ENCODE measurements around the gene MAP2K5. TPM values are rescaled to one million over a fixed set of nuclear protein-coding genes. Genes with fewer than 3 reads are reported as not detected.

The MAP2K5 gene
- total RNA-seq, 2 donors from 2014 or later: 20.0 to 23.9 TPM

DNA sequence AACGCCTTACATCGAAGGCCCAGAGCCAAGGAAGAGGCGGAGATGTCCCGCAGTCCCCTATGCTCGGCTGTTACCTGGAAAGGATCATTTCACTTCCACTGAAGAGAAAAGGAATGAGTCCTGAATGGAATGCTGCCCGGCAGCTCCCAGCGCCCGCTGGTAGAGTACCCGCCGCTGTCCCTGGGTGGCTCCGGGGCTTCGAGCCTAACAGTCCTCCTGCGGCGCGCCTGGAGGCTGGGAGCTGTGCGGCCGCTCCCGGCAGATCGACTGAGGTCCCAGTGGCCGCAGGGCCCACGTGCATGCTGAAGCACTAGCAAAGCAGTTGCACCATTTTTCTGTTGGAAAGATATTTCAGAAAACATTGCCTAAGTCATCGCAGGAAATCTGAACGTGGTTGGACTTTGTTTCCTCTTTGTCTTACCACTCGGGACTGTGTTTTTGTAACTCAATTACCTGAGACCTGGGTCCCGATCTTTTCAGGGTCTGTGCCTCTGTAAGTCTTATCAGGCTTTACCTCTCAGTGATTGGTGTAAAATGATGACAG is 296.4 kb downstream of the MAP2K5 start:
- ATAC-seq (no peak), DNase-seq (ENCODE audit: low spot score in 2 of 2) (no peak)
- peaks cover 0 to 13% of the 10 kb centered on the region in 2 donors for H3K36me3 Mint-ChIP-seq
- H3K9me3 Mint-ChIP-seq: no peaks in the 10 kb centered on the region
- H3K27ac Mint-ChIP-seq: peak overlapping the region in 1 of 2 donors; percentile 98

DNA sequence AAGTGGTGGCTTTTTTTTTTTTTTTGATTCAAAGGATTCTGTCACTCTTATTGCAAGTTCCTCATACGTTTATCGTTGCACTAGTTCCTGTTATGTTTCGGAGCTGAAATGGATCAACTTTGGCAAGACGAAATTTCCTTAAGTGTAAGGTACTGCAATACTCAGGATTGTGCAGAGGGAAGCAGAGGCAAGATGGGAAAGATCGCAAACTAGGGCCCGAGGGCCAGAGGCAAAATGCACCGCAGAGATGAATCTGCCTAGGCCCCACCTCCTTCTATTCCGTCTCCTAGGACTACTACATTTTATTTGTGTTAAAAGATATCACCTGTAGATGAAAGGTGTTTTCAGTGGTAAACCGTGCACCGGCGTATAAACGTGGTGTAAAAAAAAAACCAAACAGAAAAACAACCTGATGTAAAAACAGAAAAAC is 297.0 kb downstream of the MAP2K5 start:
- DNase-seq (ENCODE audit: low spot score in 2 of 2) (peak in 1 of 2 donors; percentile 22), ATAC-seq (peak; percentile 23 to 48)
- Mint-ChIP-seq H3K27ac (peak overlapping the region; percentile 98), H3K9me3 (no peaks in the 10 kb centered on the region), H3K36me3 (peaks cover 0 to 13% of the 10 kb centered on the region in 2 donors)

DNA sequence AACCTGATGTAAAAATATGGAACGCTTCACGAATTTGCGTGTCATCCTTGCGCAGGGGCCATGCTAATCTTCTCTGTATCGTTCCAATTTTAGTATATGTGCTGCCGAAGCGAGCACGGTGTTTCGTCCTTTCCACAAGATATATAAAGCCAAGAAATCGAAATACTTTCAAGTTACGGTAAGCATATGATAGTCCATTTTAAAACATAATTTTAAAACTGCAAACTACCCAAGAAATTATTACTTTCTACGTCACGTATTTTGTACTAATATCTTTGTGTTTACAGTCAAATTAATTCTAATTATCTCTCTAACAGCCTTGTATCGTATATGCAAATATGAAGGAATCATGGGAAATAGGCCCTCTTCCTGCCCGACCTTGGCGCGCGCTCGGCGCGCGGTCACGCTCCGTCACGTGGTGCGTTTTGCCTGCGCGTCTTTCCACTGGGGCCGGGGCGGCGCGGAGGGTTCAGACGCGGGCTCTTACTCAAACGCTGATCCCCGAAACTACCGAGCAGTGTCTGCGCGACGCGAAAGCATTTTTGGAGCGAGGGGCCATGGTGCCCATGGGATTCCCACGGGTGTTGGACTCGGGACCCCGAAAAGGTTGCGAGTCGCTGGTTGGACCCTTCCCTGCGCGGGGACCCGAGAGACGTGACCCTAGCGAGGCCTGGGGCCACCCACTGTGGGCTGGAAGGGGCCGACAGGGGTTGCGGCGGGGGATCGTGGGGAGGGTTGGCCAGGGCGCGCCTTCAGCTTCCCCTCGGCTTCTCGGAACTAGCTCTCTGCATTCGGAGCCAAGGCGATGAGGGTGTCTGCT is 297.6 kb downstream of the MAP2K5 start, which contains the start of gene RNU6-1:
Gene RNU6-1, minus strand, starts transcription at position 117 of the 820 bp plus-strand sequence.
- peak; percentile 90 for ATAC-seq
- H3K9me3 Mint-ChIP-seq: no peaks in the 10 kb centered on the region
- H3K27ac Mint-ChIP-seq: peak within 1 kb of the TSS; percentile 98
- H3K36me3 Mint-ChIP-seq: peaks cover 0 to 9% of the 10 kb centered on the region in 2 donors
- DNase-seq (ENCODE audit: low spot score in 2 of 2): peak; percentile 94 to 95

DNA sequence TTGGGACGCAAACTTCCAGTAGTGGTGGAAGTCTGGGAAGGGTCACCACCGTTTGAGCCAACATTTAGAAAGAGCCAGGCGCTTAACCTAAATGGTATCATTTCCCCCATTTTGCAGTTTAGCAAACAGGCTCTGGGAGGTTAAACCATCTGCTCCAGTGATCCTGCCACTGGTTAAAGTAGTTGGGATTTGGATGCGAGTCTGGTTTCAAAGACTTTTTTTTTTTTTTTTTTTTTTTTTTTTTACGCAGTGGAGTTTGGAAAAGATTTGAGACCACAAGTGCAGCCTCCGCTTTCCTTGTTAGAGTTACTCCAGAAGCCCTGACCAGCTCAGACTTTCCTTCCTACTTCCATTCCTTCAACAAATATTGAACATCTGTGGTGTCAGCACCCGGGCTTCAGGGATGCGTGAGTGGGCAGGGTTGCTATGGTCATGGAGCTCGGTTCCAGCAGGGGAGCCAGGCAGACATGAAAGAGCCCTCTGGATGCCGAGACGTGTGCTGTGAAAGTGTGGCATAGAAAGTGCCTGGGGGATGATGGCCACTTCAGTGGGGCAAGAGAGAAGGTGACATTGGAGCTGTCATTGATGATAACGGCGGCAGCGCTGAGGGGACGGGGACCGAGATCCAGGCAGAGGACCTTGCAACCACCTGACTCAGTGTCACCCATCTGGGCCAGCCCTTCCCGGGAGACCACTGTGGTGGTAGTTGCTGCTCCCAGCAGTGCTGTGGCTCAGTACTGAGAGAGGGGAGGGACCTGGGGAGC is 298.4 kb downstream of the MAP2K5 start:
- DNase-seq (ENCODE audit: low spot score in 2 of 2) (no peak), ATAC-seq (peak in 1 of 2 donors; percentile 28)
- H3K27ac Mint-ChIP-seq: peak overlapping the region; percentile 98
- H3K36me3 Mint-ChIP-seq: peaks cover 0 to 7% of the 10 kb centered on the region in 2 donors
- no peaks in the 10 kb centered on the region for H3K9me3 Mint-ChIP-seq

DNA sequence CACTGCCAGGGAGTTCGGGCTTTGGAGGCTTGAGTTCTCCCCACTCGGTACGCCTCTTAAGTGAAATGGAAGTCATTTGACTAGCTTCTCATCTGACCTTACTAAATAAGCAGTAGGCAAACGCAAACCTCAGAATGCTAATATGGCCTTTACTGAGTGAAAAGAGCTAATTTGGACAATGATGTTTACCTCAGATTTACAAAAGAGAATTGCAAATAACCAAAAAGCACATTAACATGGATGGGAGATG is 298.9 kb downstream of the MAP2K5 start:
- H3K9me3 Mint-ChIP-seq: no peaks in the 10 kb centered on the region
- DNase-seq (ENCODE audit: low spot score in 2 of 2) (no peak), ATAC-seq (no peak)
- peaks cover 0 to 7% of the 10 kb centered on the region in 2 donors for H3K36me3 Mint-ChIP-seq
- H3K27ac Mint-ChIP-seq: peak overlapping the region in 1 of 2 donors; percentile 98

DNA sequence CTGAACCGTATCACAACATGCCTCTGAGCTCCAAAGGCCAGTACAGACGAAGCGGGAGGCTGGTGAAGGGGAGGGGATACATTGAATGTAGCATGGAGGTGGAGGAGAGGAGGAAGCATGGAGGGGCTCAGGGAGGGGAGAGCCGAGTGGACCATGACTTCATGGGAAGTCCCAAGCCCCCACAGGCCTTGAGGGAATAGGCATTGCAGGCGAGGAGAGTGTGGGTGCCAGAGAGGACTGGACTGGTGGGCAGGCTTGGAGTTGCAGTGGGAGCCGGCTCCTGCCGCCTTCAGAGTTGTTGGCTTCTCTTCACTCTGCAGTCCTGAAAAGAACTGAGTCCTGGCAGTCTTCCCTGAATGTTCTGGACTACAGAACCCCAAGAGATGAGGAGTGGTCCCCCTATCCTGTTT is 300.6 kb downstream of the MAP2K5 start:
- DNase-seq (ENCODE audit: low spot score in 2 of 2): no peak
- Mint-ChIP-seq H3K27ac (peak overlapping the region in 1 of 2 donors; percentile 57), H3K36me3 (peaks cover 0 to 7% of the 10 kb centered on the region in 2 donors), H3K9me3 (no peaks in the 10 kb centered on the region)
- ATAC-seq: no peak

DNA sequence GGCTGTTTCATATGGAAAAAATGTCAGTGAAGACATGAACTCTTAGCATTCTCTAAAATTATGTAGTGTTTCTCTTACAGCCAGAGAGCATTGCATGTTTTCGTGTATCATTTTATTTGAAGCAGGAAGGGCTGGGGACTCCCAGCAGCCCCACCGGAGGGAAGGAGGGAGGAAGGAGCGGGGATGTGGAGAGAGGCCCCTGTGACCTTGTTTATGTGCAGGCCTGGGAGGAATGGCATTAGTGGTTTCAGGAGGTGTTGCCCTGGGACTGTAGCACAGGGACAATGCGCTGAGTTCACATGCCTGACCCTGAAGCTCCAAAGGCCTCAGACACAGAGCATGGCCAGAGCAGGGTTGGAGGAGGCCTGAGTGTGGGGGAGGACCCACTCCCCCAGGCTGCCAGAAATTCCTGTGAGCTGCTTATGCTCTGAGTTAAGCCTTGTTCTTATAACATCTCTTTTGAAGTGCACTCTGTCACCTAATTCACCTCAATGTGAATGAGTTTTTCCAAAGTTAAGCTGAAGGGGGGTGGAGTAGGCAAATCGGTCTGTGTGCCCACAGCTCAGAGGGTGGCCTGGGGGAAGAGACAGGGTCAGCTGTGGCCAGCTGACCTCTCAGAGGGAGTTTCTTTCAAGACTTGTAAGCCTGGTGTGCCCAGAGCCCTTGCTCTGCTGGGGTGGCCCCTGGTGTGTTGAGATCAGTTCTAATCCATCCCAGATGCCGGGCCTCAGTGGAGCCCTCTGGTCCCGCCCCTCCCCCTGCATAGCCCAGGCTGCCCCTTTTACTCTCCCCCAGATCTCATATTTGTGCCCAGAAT is 301.3 kb downstream of the MAP2K5 start:
- ATAC-seq (no peak), DNase-seq (ENCODE audit: low spot score in 2 of 2) (no peak)
- H3K27ac Mint-ChIP-seq: no peak overlapping the region
- H3K9me3 Mint-ChIP-seq: no peaks in the 10 kb centered on the region
- H3K36me3 Mint-ChIP-seq: peaks cover 0 to 7% of the 10 kb centered on the region in 2 donors

DNA sequence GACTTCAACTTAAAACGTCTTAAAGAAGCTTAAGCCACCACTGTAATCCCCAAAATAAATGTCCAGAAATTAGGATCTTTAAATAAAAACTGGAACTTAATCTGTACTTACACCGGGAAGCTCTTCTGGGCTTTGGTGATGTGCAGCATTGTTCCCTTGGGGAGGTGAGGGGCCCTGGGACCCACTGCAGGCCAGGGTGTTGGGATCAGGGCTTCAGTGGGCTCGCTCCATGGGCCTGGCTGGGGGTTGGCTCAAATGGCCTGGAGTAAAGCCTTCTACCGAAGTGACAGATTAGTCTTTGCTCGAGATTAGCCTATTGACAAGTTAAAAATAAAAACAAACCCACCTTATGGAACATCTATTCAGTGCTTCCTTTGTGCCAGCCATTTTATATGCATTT is 303.5 kb downstream of the MAP2K5 start:
- no peak overlapping the region for H3K27ac Mint-ChIP-seq
- no peaks in the 10 kb centered on the region for H3K9me3 Mint-ChIP-seq
- no peaks in the 10 kb centered on the region for H3K36me3 Mint-ChIP-seq
- ATAC-seq (no peak), DNase-seq (ENCODE audit: low spot score in 2 of 2) (no peak)

DNA sequence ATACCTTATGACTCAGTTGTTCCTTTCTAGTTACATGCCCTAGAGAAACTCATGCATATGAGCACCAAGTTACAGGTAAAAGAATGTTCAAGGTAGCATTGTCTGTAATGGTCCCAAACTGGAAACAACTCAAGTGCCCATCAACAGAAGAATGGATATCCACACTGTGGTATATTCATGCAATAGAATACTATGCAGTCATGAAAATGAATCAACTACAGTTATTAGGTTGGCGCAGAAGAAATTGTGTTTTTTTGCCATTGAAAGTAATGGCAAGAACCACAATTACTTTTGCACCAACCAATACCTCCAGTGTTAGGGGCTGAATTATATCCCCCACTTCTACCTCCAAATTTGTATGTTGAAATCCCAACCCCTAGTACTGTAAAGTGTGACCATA is 307.0 kb downstream of the MAP2K5 start:
- H3K27ac Mint-ChIP-seq: no peak overlapping the region
- no peak for DNase-seq (ENCODE audit: low spot score in 2 of 2)

DNA sequence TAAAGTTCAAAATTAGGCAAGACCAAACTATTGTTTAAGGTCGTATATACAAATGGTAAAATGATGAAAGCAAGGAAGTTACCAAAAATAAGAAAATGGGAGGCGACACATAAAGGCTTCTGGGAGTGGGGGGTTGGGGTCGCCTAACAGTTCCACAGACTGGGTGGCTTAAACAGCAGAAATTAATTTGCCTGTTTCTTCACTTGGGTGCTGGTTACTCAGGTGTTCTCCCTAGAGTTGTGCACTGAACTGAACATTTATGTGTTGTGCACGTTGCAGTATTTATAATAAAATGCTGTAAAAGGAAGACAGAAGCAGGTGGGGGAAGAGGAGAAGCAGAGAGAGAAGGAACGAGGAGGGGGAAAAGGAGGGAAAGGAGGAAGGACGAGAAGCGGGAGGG is 307.8 kb downstream of the MAP2K5 start:
- DNase-seq (ENCODE audit: low spot score in 2 of 2) (no peak), ATAC-seq (no peak)
- Mint-ChIP-seq H3K36me3 (no peaks in the 10 kb centered on the region), H3K9me3 (no peaks in the 10 kb centered on the region), H3K27ac (no peak overlapping the region)

More for the DNA sequence above, 307.0 kb downstream of the MAP2K5 start:
- Mint-ChIP-seq H3K36me3 (no peaks in the 10 kb centered on the region), H3K9me3 (no peaks in the 10 kb centered on the region)
- no peak for ATAC-seq

DNA sequence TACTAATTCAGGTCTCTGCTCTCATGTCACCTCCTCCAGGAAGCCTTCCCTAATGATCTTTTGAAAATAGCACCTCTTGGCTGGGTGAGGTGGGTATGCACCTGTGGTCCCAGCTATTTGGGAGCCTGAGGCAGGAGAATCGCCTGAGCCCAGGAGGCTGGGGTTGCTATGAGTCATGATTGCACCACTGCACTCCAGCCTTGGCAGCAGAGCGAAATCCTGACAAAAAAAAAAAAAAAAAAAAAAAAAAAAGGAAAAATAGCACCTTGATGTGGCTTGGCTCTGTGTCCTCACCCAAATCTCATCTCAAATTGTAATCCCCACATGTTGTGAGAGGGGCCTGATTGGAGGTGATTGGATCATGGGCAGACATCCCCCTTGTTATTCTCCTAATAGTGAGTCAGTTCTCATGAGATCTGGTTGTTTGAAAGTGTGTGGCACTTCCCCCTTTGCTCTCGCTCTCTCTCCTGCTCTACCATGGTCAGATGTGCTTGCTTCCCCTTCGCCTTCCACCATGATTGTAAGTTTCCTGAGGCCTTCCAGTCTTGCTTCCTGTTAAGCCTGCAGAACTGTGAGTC is 308.6 kb downstream of the MAP2K5 start:
- no peak overlapping the region for H3K27ac Mint-ChIP-seq
- H3K9me3 Mint-ChIP-seq: no peaks in the 10 kb centered on the region
- no peaks in the 10 kb centered on the region for H3K36me3 Mint-ChIP-seq
- DNase-seq (ENCODE audit: low spot score in 2 of 2) (no peak), ATAC-seq (peak in 1 of 2 donors; percentile 54)

DNA sequence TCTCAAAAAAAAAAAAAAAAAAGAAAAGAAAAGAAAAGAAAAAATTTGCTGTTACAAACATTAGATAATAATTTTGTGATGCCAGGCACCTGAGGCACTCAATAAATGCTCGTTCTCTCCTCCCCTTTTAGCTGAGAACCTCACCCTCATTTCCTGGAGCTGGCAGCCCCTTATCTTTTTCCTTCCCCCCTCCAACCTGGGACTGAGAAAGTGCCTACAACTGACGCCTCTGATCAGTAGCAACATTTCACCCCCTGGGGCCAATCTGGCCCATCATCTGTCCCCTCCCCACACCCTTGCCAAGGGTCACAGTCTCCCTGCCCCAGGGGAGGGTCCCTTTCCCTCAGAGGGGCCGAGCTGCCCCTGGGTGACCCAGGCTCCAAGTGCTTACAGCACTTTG is 309.9 kb downstream of the MAP2K5 start:
- Mint-ChIP-seq H3K36me3 (no peaks in the 10 kb centered on the region), H3K27ac (no peak overlapping the region), H3K9me3 (no peaks in the 10 kb centered on the region)
- DNase-seq (ENCODE audit: low spot score in 2 of 2) (no peak), ATAC-seq (no peak)

DNA sequence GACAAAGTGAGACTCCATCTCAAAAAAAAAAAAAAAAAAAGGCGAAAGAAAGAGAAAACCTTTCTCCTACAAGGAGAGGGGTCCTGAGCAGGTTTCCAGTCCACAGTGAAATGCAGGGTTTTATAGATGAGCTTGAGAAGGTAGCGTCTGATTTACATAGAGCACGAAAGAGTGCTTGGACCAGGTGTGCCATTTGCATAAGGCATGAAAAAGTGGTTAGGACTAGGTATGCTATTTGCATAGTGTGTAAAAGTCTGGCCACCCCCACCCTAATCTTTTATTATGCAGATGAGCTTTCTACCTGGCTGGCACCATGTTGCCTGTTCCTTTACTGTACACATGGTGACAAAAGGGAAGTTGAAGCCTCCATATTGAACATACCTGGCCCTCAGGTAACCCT is 311.0 kb downstream of the MAP2K5 start:
- no peaks in the 10 kb centered on the region for H3K36me3 Mint-ChIP-seq
- DNase-seq (ENCODE audit: low spot score in 2 of 2) (no peak), ATAC-seq (no peak)
- H3K27ac Mint-ChIP-seq: no peak overlapping the region
- no peaks in the 10 kb centered on the region for H3K9me3 Mint-ChIP-seq

DNA sequence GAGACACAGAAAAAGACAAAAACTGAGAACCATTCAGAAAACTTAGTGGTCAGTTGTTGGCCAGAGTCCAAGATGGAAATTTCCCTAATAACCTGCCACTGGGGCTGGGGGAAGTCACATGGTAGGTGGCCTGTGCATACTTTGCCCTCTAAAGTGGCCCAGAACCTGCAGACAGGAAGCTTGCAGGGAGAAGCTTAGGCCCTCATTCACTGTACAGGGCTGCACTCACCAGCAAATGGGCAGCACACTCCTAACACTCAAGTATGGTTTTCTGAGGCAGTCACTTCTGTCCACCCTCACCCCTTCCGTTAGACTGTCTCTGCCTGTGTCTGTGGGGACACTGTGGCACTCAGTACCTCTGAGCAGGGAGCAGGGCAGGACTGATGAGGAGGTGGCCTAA is 311.9 kb downstream of the MAP2K5 start:
- Mint-ChIP-seq H3K27ac (no peak overlapping the region), H3K9me3 (no peaks in the 10 kb centered on the region), H3K36me3 (no peaks in the 10 kb centered on the region)
- ATAC-seq: no peak
- DNase-seq (ENCODE audit: low spot score in 2 of 2): no peak

DNA sequence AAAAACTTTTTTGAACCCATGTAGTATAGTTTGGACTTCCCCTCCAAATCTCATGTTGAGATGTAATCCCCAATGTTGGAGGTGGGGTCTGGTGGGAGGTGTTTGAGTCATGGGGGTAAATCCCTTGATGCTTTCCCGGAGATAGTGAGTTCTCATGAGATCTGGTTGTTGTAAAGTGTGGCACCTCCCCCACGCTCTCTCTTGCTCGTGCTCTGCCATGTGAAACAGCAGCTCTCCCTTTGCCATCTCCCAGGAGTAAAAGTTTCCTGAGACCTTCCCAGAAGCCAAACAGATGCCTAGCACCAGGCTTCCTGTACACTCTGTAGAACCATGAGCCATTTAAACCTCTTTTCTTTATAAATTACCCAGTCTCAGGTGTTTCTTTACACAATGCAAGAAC is 313.3 kb downstream of the MAP2K5 start:
- Mint-ChIP-seq H3K36me3 (no peaks in the 10 kb centered on the region), H3K9me3 (no peaks in the 10 kb centered on the region), H3K27ac (peak overlapping the region in 1 of 2 donors; percentile 13)
- ATAC-seq (peak in 1 of 2 donors; percentile 74), DNase-seq (ENCODE audit: low spot score in 2 of 2) (no peak)

All from activated naive CD4-positive, alpha-beta T cell treated with anti-CD3 and anti-CD28 coated beads, Interleukin-2, amount 50 U/mL, for 72 hours (primary cell).